Heart right ventricle (tissue), 16 donors: ENCODE measurements around the gene TRAFD1. TPM values are rescaled to one million over a fixed set of nuclear protein-coding genes. Genes with fewer than 3 reads are reported as not detected.
"Not testable (repeated sequence)": the region's sequence is repeated elsewhere in the genome, so short reads cannot be mapped to it uniquely, and the experiment has no call there.

ENCODE experiments used
- ATAC-seq, 8 donors: fragments of 200-7000 bp; cut with Tn5 transposase; one replicate each; pipeline ENCODE4 v1.9.1; 2020; ENCODE audit warnings: mild to moderate bottlenecking in 8 of 8, moderate library complexity in 8 of 8, moderate number of reproducible peaks in 1 of 8
- DNase-seq, 2 donors: peaks; one replicate each; pipeline ENCODE4 v3.0.0-alpha.2; 2020
- H3K27ac ChIP-seq, 10 donors: fragments of 200-600 bp; sonication (generic) in 2 of 10; one replicate each; pipeline versions ENCODE4 v1.5.0 to v1.8.0; 2020 to 2022; ENCODE audit warnings: mild to moderate bottlenecking in 3 of 10
- H3K27me3 ChIP-seq, 7 donors: fragments of 200-600 bp; one replicate each; pipeline ENCODE4 v1.8.0; 2021 to 2022; ENCODE audit warnings: mild to moderate bottlenecking in 2 of 7
- H3K36me3 ChIP-seq, 9 donors: fragments of 200-600 bp; sonication (generic) in 1 of 9; one replicate each; pipeline versions ENCODE4 v1.5.0 to v1.8.0; 2020 to 2022; ENCODE audit warnings: mild to moderate bottlenecking in 2 of 9
- H3K4me1 ChIP-seq, 9 donors: fragments of 200-600 bp; sonication (generic) in 1 of 9; one replicate each; pipeline versions ENCODE4 v1.5.0 to v1.8.0; 2020 to 2022; ENCODE audit warnings: mild to moderate bottlenecking in 4 of 9
- H3K4me3 ChIP-seq, 10 donors: fragments of 200-600 bp; sonication (generic) in 2 of 10; one replicate each; pipeline versions ENCODE4 v1.5.0 to v1.8.0; 2020 to 2022; ENCODE audit warnings: mild to moderate bottlenecking in 7 of 10, moderate library complexity in 2 of 10
- H3K9me3 ChIP-seq, 11 donors: fragments of 200-600 bp in 10 of 11; sonication (generic) in 2 of 11; one replicate each; pipeline versions ENCODE4 v1.5.0 to v1.8.0; 2013 to 2022; ENCODE audit warnings: mild to moderate bottlenecking in 2 of 11, control low read depth in 1 of 11, moderate library complexity in 1 of 11
- CTCF ChIP-seq, 9 donors: fragments of 200-600 bp; sonication (generic) in 2 of 9; IDR thresholded peaks; one replicate each; pipeline versions ENCODE4 v1.5.0 to v1.8.0; 2021 to 2022; ENCODE audit warnings: antibody characterized with exemption in 9 of 9, mild to moderate bottlenecking in 5 of 9, moderate library complexity in 1 of 9
- WGBS, 2 donors: extraction: QIAGEN DNeasy Blood & Tissue Kit; methylation state at CpG; one replicate each; pipeline ENCODE4 v1.1.7; 2013; ENCODE audit warnings: inconsistent platforms in 1 of 2; 5-methylcytosine and 5-hydroxymethylcytosine counted together
- intact Hi-C, 10 donors: fragments of 100-400 bp; cut with DNase I; formaldehyde crosslinking; loops; one replicate each; pipeline versions ENCODE4 v1.11.1 to v1.14.2; 2022
- polyA plus RNA-seq, 2 donors: library from polyadenylated mRNA; stranded (reverse); fragments of 200-250 nt; gene quantifications; one replicate each; pipeline ENCODE4 v1.2.3, GENCODE V29; 2013
- total RNA-seq, 10 donors: library from RNA; stranded (reverse); fragmentation: NEBNext Ultra II Directional in 3 of 10; extraction: Animal tissue kit (Norgen Biotek cat#: 25700) in 3 of 10; gene quantifications; one replicate each; pipeline versions ENCODE4 v1.2.1 to v1.2.4, GENCODE V29; 2021 to 2023
- donor health status: Arrhythmogenic right ventricular cardiomyopathy.
- donor health status: ischemic (EF 13 %, LVEDD 7.1; RV severe dilation, severe dysfunction).
- donor health status: healthy with polysubstance abuse.
- donor health status: DM: no; HTN: yes; CAD: no.
- donor health status: DM: no; HTN: no; CAD: no.
- donor health status: ischemic (EF 25% LVEDD 6.9; RV normal size, moderate dysfunction).
- donor health status: ischemic (EF 25% LVEDD 5.7; RV mildly dilated, moderate dysfunction).
- donor health status: healthy.
- donor health status: DM: yes; HTN: yes; CAD: no.
- donor health status: Ischemic cardiomyopathy.
- donor health status: ischemic (EF 35%, LVEDD 5.7; RV mildly dilated, moderate dysfunction).
- donor health status: nonischemic (EF 11% LVEDD 7.7; RV severe dilation, severe dysfunction).
- donor health status: DM: yes; HTN: yes; CAD: no.
- donor health status: PGD.
- donor health status: ischemic (EF 29% LVEDD 5.4; RV normal size, mild dysfunction).
- donor health status: nonischemic (EF 23%, LVEDD 6.1; RV moderate dilation, normal function).

The TRAFD1 gene
- total and polyA plus RNA-seq, 12 donors: 7.8 to 72.5 (median 24.3) TPM

DNA sequence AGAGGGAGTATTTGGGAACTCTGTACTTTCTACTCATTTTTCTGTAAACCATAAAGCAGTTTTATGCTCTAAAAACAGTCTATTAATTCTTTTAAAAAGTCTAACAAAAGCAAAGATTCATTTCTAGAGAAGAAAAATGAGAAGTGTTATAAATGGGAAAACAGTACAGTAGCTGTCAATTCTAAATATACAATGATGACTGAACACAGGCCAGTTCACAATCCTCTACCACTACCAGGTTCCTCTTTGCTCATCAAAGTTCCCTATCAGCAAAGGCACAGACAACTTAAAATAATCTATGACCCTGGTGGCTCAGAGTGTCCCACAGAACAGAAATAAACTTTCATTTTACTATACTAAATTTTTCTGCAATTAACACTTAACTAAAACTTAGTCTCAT, 29.3 kb upstream of the TRAFD1 start:
- intact Hi-C loops: no loop called here
- Histone ChIP-seq H3K4me1 (peaks cover 0 to 25% (median 11%) of the 10 kb centered on the region in 9 donors), H3K36me3 (peaks cover 0 to 76% (median 24%) of the 10 kb centered on the region in 9 donors), H3K9me3 (no peaks in the 10 kb centered on the region), H3K27me3 (no peaks in the 10 kb centered on the region), H3K27ac (peak overlapping the region in 4 of 10 donors; percentile 11 to 41 (median 21)), H3K4me3 (no peak overlapping the region)
- no peak for DNase-seq
- no peak for TF ChIP-seq CTCF (IDR thresholded peaks at IDR 0.05)
- peak in 5 of 8 donors; percentile 33 to 81 (median 63) for ATAC-seq

DNA sequence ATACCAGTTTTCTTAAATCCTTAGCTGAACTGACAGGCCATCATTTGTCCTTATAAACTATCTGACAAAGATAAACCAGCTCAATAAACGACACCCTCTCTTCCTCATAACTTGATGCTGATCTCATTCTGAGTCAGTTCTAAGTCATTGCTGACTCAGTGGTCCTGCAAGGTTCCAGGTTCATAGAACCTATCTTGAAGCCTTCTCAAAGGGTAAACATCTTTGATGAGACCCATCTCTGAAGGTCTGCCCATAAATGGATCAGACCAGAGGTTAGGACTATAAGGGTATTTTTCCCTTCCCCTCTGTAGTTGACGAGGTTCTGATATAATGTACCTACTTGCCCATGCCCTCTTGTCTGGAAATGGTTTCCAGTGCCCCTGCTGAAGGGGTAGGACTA, 28.7 kb upstream of the TRAFD1 start:
- Histone ChIP-seq H3K27ac (peak overlapping the region in 4 of 10 donors; percentile 11 to 41 (median 21)), H3K4me3 (no peak overlapping the region), H3K9me3 (no peaks in the 10 kb centered on the region), H3K36me3 (peaks cover 0 to 76% (median 24%) of the 10 kb centered on the region in 9 donors), H3K4me1 (peaks cover 0 to 25% (median 11%) of the 10 kb centered on the region in 9 donors), H3K27me3 (no peaks in the 10 kb centered on the region)
- DNase-seq (no peak), ATAC-seq (no peak)
- intact Hi-C loops: no loop called here
- WGBS, 2 donors: 54 to 57% methylated on average over 2 of the region's 2 CpGs
- no peak for TF ChIP-seq CTCF (IDR thresholded peaks at IDR 0.05)

- 94 to 97% methylated on average over 8 of the region's 8 CpGs for WGBS, 2 donors
- intact Hi-C loops: no loop called here
- peaks cover 0 to 70% (median 19%) of the 10 kb centered on the region in 9 donors for H3K36me3 ChIP-seq
These were observed 27.7 kb upstream of the TRAFD1 start for GRCh38 chr12:112097641-112098040.

GRCh38 chr12:112100500-112100899, 24.9 kb upstream of the TRAFD1 start:
- ATAC-seq, intact Hi-C loops, H3K9me3 ChIP-seq, DNase-seq, H3K27ac ChIP-seq, H3K27me3 ChIP-seq, H3K4me3 ChIP-seq: not testable (repeated sequence)
- WGBS, 2 donors: 98% methylated on average over 15 of the region's 15 CpGs
- peaks cover 0 to 39% (median 25%) of the 10 kb centered on the region in 9 donors for H3K4me1 ChIP-seq
- peaks cover 0 to 63% (median 16%) of the 10 kb centered on the region in 9 donors for H3K36me3 ChIP-seq

More at GRCh38 chr12:112097641-112098040, 27.7 kb upstream of the TRAFD1 start:
- no peak for DNase-seq
- no peak for ATAC-seq
- Histone ChIP-seq H3K4me1 (peaks cover 0 to 25% (median 11%) of the 10 kb centered on the region in 9 donors), H3K9me3 (no peaks in the 10 kb centered on the region), H3K4me3 (no peak overlapping the region), H3K27me3 (no peaks in the 10 kb centered on the region), H3K27ac (no peak overlapping the region)
- no peak for TF ChIP-seq CTCF (IDR thresholded peaks at IDR 0.05)

- ATAC-seq: no peak
- WGBS, 2 donors: 96 to 99% methylated on average over 4 of the region's 4 CpGs
These were observed 23.2 kb upstream of the TRAFD1 start for GRCh38 chr12:112102127-112102526.

DNA sequence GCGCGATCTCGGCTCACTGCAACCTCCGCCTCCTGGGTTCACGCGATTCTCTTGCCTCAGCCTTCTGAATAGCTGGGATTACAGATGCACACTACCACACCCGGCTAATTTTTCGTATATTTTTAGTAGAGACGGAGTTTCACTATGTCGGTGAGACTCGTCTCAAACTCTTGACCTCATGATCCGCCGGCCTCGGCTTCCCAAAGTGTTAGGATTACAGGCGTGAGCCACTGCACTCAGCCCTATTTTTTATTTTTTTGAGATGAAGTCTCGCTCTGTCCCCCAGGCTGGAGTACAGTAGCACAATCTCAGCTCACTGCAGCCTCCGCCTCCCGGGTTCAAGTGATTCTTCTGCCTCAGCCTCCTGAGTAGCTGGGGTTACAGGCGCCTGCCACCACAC, 22.6 kb upstream of the TRAFD1 start:
- intact Hi-C loops, H3K27me3 ChIP-seq, ATAC-seq, H3K9me3 ChIP-seq, DNase-seq, H3K4me3 ChIP-seq: not testable (repeated sequence)
- H3K36me3 ChIP-seq: peaks cover 0 to 51% (median 16%) of the 10 kb centered on the region in 9 donors
- peaks cover 0 to 51% (median 35%) of the 10 kb centered on the region in 9 donors for H3K4me1 ChIP-seq
- WGBS, 2 donors: 95 to 96% methylated on average over 19 of the region's 19 CpGs
- peak overlapping the region in 1 of 10 donors; percentile 45 for H3K27ac ChIP-seq

More at GRCh38 chr12:112102127-112102526, 23.2 kb upstream of the TRAFD1 start:
- TF ChIP-seq CTCF (IDR thresholded peaks at IDR 0.05): no peak
- intact Hi-C loops: no loop called here
- Histone ChIP-seq H3K4me3 (no peak overlapping the region), H3K4me1 (peaks cover 0 to 45% (median 30%) of the 10 kb centered on the region in 9 donors), H3K36me3 (peaks cover 0 to 57% (median 16%) of the 10 kb centered on the region in 9 donors), H3K27ac (no peak overlapping the region), H3K9me3 (no peaks in the 10 kb centered on the region), H3K27me3 (no peaks in the 10 kb centered on the region)
- DNase-seq: no peak
